ENCODE measurements around the gene PRR12.

- TF ChIP-seq POLR2AphosphoS5 (IDR thresholded peaks at IDR 0.05; ENCODE audit: borderline replicate concordance, low read depth, low read length), result 0 out of 2 replicates have a peak, but pooled peaks have one; percentile 37
- no peak for TF ChIP-seq EZH2 (IDR thresholded peaks at IDR 0.05)
- TF ChIP-seq FOXP2 (optimal IDR thresholded peaks at IDR 0.05; ENCODE audit: control extremely low read depth, extremely low read length, insufficient read depth), result peak; percentile 70
These were observed 50.9 kb downstream of the PRR12 start, which contains the start of gene SCAF1 for GRCh38 chr19:49641688-49642491.
